ENCODE data around the gene ZNF550. TPM values are rescaled to one million over a fixed set of nuclear protein-coding genes. Genes with fewer than 3 reads are reported as not detected.
"Not testable (repeated sequence)": the region's sequence is repeated elsewhere in the genome, so short reads cannot be mapped to it uniquely, and the experiment has no call there.

The ZNF550 gene
- total and polyA plus RNA-seq, 2 of the 13 experiments (the other 11 are each of a cell fraction or from before 2014, with no cell fraction given): 8.6 to 9.1 TPM

- Histone ChIP-seq H3K4me1 (ENCODE audit: insufficient read depth, low read length) (peaks cover 11% of the 10 kb centered on the region; the same call in 1 of the 2 replicates), H3K79me2 (ENCODE audit: insufficient read depth, low read length) (peaks cover 14% of the 10 kb centered on the region)
- H3K4me2 ChIP-seq (ENCODE audit: low read depth, low read length); BruUV-seq (replicated peaks); intact Hi-C loops (cut with micrococcal nuclease; ENCODE audit: unreplicated experiment); H3K27ac ChIP-seq (ENCODE audit: extremely low read length, insufficient read depth, low read length); H4K20me1 ChIP-seq (ENCODE audit: insufficient read depth, low read length); H3K4me3 ChIP-seq (replicated peaks in 1 of 3; ENCODE audit: insufficient read depth in 1 of 3, low read depth in 2 of 3, low read length in 3 of 3); H3K27me3 ChIP-seq (ENCODE audit: control insufficient read depth in 1 of 2, insufficient read depth in 2 of 2, low read length in 2 of 2); ATAC-seq; H3K36me3 ChIP-seq (replicated peaks in 1 of 2; ENCODE audit: control insufficient read depth in 1 of 2, insufficient read depth in 2 of 2, low read length in 2 of 2); FAIRE-seq; CTCF ChIA-PET (ENCODE audit: low intra/inter-chr PET ratio, low total read pairs); DNase-seq (ENCODE audit: low spot score); H3K9ac ChIP-seq (ENCODE audit: insufficient read depth, low read depth, low read length); H2AFZ ChIP-seq (ENCODE audit: low read length); H3K9me3 ChIP-seq (ENCODE audit: low read length); in situ Hi-C loops (cut with HindIII; ENCODE audit: extremely low pct_ligation_motif_present, low pct_unique_long_range_greater_than_20kb): not testable (repeated sequence)
- 0 out of 2 replicates have a peak, but pooled peaks have one; percentile 0 for TF ChIP-seq ZNF275 (CRISPR knock-in tag; IDR thresholded peaks at IDR 0.05; ENCODE audit: borderline replicate concordance)
- POLR2A ChIA-PET: interaction anchor here (0.6 to 1.0 kb wide), 4 partner anchors 12 to 195 kb away, joined by 3 to 9 read pairs (median 3); partner anchors contain the start of genes ZNF416 and ZNF419
Observed at GRCh38 chr19:57499332-57499679, 60.4 kb downstream of the ZNF550 start.

- POLR2A ChIA-PET: interaction anchor here (1.1 kb wide), 1 partner anchor 11 kb away, joined by 9 read pairs; the partner anchor contains the start of gene ZNF773
- H2AFZ ChIP-seq (ENCODE audit: low read length); CTCF ChIA-PET (ENCODE audit: low intra/inter-chr PET ratio, low total read pairs); intact Hi-C loops (cut with micrococcal nuclease; ENCODE audit: unreplicated experiment); in situ Hi-C loops (cut with HindIII; ENCODE audit: extremely low pct_ligation_motif_present, low pct_unique_long_range_greater_than_20kb); H3K27me3 ChIP-seq (ENCODE audit: control insufficient read depth in 1 of 2, insufficient read depth in 2 of 2, low read length in 2 of 2); FAIRE-seq; H3K79me2 ChIP-seq (ENCODE audit: insufficient read depth, low read length); H3K9me3 ChIP-seq (ENCODE audit: low read length); DNase-seq (ENCODE audit: low spot score); H3K27ac ChIP-seq (ENCODE audit: extremely low read length, insufficient read depth, low read length); H4K20me1 ChIP-seq (ENCODE audit: insufficient read depth, low read length); H3K4me1 ChIP-seq (ENCODE audit: insufficient read depth, low read length): not testable (repeated sequence)
- Histone ChIP-seq H3K4me2 (ENCODE audit: low read depth, low read length) (peak overlapping the region; percentile 82), H3K9ac (ENCODE audit: insufficient read depth, low read depth, low read length) (peak overlapping the region; percentile 59), H3K36me3 (replicated peaks in 1 of 2; ENCODE audit: control insufficient read depth in 1 of 2, insufficient read depth in 2 of 2, low read length in 2 of 2) (peaks cover 5 to 26% of the 10 kb centered on the region in 2 experiments; a peak in 4 of 5 replicates), H3K4me3 (replicated peaks in 1 of 3; ENCODE audit: insufficient read depth in 1 of 3, low read depth in 2 of 3, low read length in 3 of 3) (peak overlapping the region; percentile 39 to 61 (median 50); a peak in 5 of 6 replicates)
- ATAC-seq: peak; percentile 35; the same call in 2 of the 3 replicates
- TSS peak; percentile 58 for BruUV-seq (replicated peaks)
- no CpG with 5 or more reads among the region's 1 CpG for WGBS (ENCODE audit: low lambda C conversion rate)
Observed at GRCh38 chr19:57488299-57488644, 71.4 kb downstream of the ZNF550 start.

Measured in HepG2 (cell line).